NCI-H526 (cell line): ENCODE results near the gene ACP2.

Experiments used
- DNase-seq, 2 experiments: peaks; one replicate each; lab custom pipeline; 2025; lab: John Stamatoyannopoulos, UW

The ACP2 gene

GRCh38 chr11:47248664-47249377 is at the start of gene ACP2:
Gene ACP2, minus strand, starts transcription at chr11:47248814. Its CDS starts 25 bp downstream, at chr11:47248789.
- DNase-seq: peak; percentile 83 to 96

GRCh38 chr11:47296045-47296444 is 47.4 kb upstream of the ACP2 start:
- DNase-seq: no peak

- no peak for DNase-seq
Observed at GRCh38 chr11:47295385-47295784, 46.8 kb upstream of the ACP2 start.

- no peak for DNase-seq
Observed at GRCh38 chr11:47289856-47290255, 41.2 kb upstream of the ACP2 start.

- DNase-seq: no peak
Observed at GRCh38 chr11:47288066-47288465, 39.5 kb upstream of the ACP2 start.

GRCh38 chr11:47285969-47286770 is 37.6 kb upstream of the ACP2 start:
- DNase-seq: no peak

- DNase-seq: no peak
Observed at GRCh38 chr11:47284151-47284550, 35.5 kb upstream of the ACP2 start.

GRCh38 chr11:47282462-47282861 is 33.8 kb upstream of the ACP2 start:
- no peak for DNase-seq

GRCh38 chr11:47280860-47281259 is 32.2 kb upstream of the ACP2 start:
- no peak for DNase-seq

GRCh38 chr11:47280099-47280498 is 31.5 kb upstream of the ACP2 start:
- no peak for DNase-seq

GRCh38 chr11:47278769-47279168 is 30.2 kb upstream of the ACP2 start:
- DNase-seq: no peak

- no peak for DNase-seq
Observed at GRCh38 chr11:47278058-47278457, 29.4 kb upstream of the ACP2 start.

- DNase-seq: no peak
Observed at GRCh38 chr11:47276923-47277322, 28.3 kb upstream of the ACP2 start.

- DNase-seq: no peak
Observed at GRCh38 chr11:47274495-47275235, 26.1 kb upstream of the ACP2 start.

- no peak for DNase-seq
Observed at GRCh38 chr11:47272706-47273105, 24.1 kb upstream of the ACP2 start.

- DNase-seq: peak; percentile 64 to 82
Observed at GRCh38 chr11:47271961-47272661, 23.5 kb upstream of the ACP2 start.

- DNase-seq: no peak
Observed at GRCh38 chr11:47271328-47271727, 22.7 kb upstream of the ACP2 start.

GRCh38 chr11:47270331-47271271 is 22.0 kb upstream of the ACP2 start:
- peak; percentile 60 to 70 for DNase-seq

- DNase-seq: peak; percentile 85 to 97
Observed at GRCh38 chr11:47269829-47270305, 21.3 kb upstream of the ACP2 start, which contains the start of gene MADD. Gene MADD, plus strand, starts transcription at chr11:47270133.

GRCh38 chr11:47269002-47269828 is 20.6 kb upstream of the ACP2 start:
- DNase-seq: peak; percentile 95 to 97
